SHP77 (cell line): ENCODE data around the gene PATE4.
"Not testable (repeated sequence)": the region's sequence is repeated elsewhere in the genome, so short reads cannot be mapped to it uniquely, and the experiment has no call there.

Experiments used
- DNase-seq, 2 experiments: peaks; one replicate each; lab custom pipeline; 2025; lab: John Stamatoyannopoulos, UW

The PATE4 gene, protein sequence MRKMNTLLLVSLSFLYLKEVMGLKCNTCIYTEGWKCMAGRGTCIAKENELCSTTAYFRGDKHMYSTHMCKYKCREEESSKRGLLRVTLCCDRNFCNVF

GRCh38 chr11:125833016-125833415 lies at the start of gene PATE4:
TSS of gene PATE4 (plus strand) at chr11:125833316. CDS start at chr11:125833360, 44 bp downstream.
- no peak for DNase-seq

GRCh38 chr11:125784678-125785077 lies 48.4 kb upstream of the PATE4 start:
- no peak for DNase-seq

- DNase-seq = no peak
Measured at GRCh38 chr11:125787827-125788226, 45.3 kb upstream of the PATE4 start, which contains the start of gene PATE3. TSS of gene PATE3 (plus strand) at chr11:125788127. CDS start at chr11:125788152, 25 bp downstream.

DNA sequence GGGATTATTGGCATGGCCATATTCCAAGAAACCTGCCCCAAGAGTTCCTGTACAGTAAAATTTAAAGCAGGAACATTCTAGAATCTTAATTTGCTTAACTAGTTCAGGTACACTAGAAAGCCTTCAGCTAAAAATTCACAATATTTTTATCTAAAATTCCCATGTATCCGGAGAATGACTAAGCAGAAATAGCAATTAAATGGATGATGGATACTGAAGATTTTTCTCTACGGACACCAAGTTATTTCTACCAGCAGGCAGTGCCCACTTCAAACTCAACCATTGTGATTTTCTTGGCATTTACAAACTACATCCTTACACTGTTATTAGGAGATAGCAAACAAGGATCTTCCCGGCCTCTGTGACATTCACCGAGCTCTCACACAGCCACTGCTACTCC lies 42.3 kb upstream of the PATE4 start:
- no peak for DNase-seq

- DNase-seq = no peak
Measured at GRCh38 chr11:125797641-125798040, 35.5 kb upstream of the PATE4 start.

DNA sequence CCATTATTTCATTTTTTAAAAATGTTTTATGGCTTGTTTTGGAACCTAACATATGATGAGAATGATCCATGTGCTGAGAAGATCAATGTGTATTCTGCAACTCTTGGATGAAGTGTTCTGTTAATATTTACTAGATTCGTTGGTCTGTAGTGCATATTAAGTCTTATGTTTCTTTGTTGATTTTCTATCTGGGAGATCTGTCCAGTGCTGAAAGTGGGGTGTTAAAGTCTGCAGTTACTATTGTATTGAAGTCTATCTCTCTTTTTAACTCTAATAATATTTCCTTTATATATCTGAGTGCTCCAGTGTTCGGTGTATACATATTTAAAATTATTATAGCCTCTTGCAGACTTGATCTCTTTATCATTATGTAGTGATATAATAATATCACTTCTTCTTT lies 33.3 kb upstream of the PATE4 start:
- DNase-seq = no peak

GRCh38 chr11:125802387-125802786 lies 30.7 kb upstream of the PATE4 start:
- no peak for DNase-seq

GRCh38 chr11:125807909-125808308 lies 25.2 kb upstream of the PATE4 start:
- DNase-seq = no peak

GRCh38 chr11:125835748-125836147 lies 2.6 kb downstream of the PATE4 start:
- no peak for DNase-seq

GRCh38 chr11:125842321-125842948 lies 9.3 kb downstream of the PATE4 start:
- DNase-seq = no peak

DNA sequence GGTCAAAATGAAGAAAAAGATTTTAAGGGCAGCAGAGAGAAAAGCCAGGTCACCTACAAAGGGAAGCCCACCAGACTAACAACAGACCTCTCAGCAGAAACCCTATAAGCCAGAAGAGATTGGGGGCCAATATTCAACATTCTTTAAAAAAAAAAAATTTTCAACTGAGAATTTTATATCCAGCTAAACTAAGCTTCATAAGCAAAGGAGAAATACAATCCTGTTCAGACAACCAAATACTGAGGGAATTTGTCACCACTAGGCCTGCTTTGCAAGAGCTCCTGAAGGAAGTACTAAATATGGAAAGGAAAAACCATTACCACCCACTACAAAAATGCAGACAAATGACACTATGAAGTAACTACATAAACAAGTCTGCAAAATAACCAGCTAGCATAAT lies 13.1 kb downstream of the PATE4 start:
- DNase-seq = no peak

DNA sequence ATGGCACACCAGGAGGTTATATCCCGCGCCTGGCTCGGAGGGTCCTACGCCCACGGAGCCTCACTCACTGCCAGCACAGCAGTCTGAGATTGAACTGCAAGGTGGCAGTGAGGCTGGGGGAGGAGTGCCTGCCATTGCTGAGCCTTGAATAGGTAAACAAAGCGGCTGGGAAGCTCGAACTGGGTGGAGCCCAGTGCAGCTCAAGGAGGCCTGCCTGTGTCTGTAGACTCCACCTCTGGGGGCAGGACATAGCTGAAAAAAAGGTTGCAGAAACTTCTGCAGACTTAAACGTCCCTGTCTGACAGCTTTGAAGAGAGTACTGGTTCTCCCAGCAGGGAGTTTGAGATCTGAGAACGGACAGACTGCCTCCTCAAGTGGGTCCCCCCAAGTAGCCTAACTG lies 24.6 kb downstream of the PATE4 start:
- not testable (repeated sequence) for DNase-seq

DNA sequence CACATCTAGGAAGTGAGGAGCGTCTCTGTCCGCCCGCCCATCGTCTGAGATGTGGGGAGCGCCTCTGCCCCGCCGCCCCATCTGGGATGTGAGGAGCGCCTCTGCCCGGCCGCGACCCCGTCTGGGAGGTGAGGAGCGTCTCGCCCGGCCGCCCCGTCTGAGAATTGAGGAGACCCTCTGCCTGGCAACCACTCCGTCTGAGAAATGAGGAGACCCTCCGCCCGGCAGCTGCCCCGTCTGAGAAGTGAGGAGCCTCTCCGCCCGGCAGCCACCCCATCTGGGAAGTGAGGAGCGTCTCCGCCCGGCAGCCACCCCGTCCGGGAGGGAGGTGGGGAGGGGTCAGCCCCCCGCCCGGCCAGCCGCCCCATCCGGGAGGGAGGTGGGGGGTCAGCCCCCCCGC lies 29.7 kb downstream of the PATE4 start:
- DNase-seq = not testable (repeated sequence)

- not testable (repeated sequence) for DNase-seq
Measured at GRCh38 chr11:125865354-125865753, 32.2 kb downstream of the PATE4 start.

- DNase-seq = no peak
Measured at GRCh38 chr11:125869521-125869920, 36.4 kb downstream of the PATE4 start.

DNA sequence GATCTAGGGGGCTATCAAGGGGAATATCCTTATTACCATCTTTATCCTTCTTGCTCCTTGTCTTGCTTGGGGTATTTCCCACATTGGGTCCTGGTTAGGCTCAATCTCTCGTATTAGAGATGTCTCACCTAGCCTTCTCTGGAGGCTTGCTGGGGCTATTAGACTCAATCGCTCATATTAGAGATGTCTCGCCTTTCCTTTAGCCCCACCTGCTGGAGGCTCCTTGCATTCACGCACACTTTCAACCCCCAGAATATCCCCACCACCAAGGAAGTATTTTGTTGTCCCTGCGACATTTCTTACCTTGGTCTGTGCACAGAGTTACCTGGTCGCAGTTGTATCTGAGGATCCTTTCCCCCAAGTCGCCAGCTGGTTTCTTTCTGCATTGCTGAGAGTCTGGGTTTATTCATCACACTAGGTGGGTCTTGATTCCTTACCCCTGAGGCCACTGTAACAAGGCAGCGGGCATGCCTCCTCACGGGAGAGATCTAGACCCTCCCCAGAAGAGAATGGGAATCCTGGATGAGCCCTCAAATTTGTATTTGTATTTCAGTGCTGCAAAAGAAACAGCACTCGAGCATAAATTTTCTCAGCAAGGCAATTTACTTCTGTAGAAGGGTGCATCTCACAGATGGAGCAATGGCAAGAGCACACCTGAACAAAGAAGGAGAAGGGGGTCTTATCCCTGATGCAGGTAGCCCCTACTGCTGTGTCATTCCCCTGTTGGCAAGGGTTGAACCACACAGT lies 38.4 kb downstream of the PATE4 start:
- peak; percentile 43 to 54 for DNase-seq

GRCh38 chr11:125872138-125872491 lies 39.0 kb downstream of the PATE4 start:
- no peak for DNase-seq

- peak in 1 of 2 experiments; percentile 30 for DNase-seq
Measured at GRCh38 chr11:125873881-125874555, 40.9 kb downstream of the PATE4 start.

DNA sequence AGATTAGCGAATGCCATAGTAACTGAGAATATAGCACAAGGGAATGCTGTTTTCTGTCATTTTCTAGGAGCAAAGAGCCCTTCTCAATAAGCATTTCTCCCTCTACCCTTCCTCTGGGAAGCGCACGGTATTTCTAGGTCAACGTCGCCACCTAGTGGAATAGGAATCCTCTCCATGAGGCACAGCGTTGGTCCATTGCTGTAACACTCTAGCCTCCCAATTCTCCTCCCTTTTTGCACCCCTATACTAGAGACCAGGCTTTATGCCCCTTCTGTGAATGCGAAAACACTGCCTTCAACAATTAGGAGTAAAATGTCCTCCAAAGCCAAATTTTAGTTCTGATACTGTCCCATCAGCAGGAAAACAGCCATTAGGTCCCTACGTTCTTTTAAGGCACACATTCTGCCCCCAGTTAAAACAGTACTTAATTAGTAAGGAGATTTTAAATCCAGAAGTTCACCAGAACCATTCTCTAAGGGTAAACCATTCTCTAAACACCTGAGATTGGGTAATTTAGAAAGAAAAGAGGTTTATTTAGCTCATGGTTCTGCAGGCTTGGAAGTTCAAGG lies 41.5 kb downstream of the PATE4 start:
- peak; percentile 75 to 81 for DNase-seq

DNA sequence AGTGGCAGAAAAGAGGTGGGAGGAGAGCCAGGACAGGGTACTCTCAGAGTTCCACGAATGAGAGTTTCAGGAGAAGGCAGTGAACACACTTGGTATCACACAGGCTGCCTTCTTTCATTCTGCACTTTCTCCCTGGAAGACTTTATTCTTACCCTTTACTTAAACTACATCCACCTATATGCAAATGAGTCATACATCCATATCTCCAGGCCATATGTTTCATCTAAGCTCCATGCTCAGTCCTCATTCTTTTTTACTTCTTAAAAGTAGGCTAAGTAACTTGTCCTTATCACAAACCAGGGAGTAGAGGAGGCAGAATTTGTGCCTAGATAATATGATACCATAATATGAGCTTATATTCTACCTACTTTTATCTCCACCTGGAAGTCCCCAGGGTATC lies 48.2 kb downstream of the PATE4 start:
- no peak for DNase-seq

DNA sequence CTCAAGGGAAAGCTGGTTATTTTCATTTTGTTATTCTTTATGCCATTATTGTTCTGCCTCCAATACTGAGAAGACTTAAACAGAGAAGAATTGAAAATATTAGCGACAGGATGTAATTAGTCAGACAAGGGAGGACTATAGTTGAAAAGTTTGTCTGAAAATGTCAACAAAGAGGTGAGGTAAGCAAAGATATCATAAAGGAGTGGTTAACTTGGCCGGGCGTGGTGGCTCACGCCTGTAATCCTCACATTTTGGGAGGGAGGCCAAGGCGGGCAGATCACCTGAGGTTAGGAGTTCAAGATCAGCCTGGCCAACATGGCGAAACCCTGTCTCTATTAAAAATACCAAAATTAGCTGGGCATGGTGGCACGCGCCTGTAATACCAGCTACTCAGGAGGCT lies 50.3 kb downstream of the PATE4 start:
- DNase-seq = no peak

GRCh38 chr11:125886997-125887372 lies 53.9 kb downstream of the PATE4 start:
- no peak for DNase-seq
